ENCODE results near the gene ZDHHC3.

- TF ChIP-seq RAD21 (IDR thresholded peaks at IDR 0.05; ENCODE audit: low read depth) (no peak), TAF1 (IDR thresholded peaks at IDR 0.05; ENCODE audit: low read depth) (no peak), NFIC (IDR thresholded peaks at IDR 0.05) (no peak), EP300 (IDR thresholded peaks at IDR 0.05; ENCODE audit: borderline replicate concordance) (no peak), TCF12 (IDR thresholded peaks at IDR 0.05; ENCODE audit: low read depth) (no peak), FOXM1 (IDR thresholded peaks at IDR 0.05; ENCODE audit: borderline replicate concordance, low read depth) (no peak)
- TF ChIP-seq, protein P1, sequence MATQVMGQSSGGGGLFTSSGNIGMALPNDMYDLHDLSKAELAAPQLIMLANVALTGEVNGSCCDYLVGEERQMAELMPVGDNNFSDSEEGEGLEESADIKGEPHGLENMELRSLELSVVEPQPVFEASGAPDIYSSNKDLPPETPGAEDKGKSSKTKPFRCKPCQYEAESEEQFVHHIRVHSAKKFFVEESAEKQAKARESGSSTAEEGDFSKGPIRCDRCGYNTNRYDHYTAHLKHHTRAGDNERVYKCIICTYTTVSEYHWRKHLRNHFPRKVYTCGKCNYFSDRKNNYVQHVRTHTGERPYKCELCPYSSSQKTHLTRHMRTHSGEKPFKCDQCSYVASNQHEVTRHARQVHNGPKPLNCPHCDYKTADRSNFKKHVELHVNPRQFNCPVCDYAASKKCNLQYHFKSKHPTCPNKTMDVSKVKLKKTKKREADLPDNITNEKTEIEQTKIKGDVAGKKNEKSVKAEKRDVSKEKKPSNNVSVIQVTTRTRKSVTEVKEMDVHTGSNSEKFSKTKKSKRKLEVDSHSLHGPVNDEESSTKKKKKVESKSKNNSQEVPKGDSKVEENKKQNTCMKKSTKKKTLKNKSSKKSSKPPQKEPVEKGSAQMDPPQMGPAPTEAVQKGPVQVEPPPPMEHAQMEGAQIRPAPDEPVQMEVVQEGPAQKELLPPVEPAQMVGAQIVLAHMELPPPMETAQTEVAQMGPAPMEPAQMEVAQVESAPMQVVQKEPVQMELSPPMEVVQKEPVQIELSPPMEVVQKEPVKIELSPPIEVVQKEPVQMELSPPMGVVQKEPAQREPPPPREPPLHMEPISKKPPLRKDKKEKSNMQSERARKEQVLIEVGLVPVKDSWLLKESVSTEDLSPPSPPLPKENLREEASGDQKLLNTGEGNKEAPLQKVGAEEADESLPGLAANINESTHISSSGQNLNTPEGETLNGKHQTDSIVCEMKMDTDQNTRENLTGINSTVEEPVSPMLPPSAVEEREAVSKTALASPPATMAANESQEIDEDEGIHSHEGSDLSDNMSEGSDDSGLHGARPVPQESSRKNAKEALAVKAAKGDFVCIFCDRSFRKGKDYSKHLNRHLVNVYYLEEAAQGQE (IDR thresholded peaks at IDR 0.05; ENCODE audit: low read depth), result no peak
- TF ChIP-seq, protein P2, sequence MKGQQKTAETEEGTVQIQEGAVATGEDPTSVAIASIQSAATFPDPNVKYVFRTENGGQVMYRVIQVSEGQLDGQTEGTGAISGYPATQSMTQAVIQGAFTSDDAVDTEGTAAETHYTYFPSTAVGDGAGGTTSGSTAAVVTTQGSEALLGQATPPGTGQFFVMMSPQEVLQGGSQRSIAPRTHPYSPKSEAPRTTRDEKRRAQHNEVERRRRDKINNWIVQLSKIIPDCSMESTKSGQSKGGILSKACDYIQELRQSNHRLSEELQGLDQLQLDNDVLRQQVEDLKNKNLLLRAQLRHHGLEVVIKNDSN (IDR thresholded peaks at IDR 0.05), result no peak
Measured at GRCh38 chr3:44981751-44982150, 5.8 kb upstream of the ZDHHC3 start.

All from Ishikawa (cell line).